WTC11 (cell line): ENCODE results near the gene CGB8. TPM values are rescaled to one million over a fixed set of nuclear protein-coding genes. Genes with fewer than 3 reads are reported as not detected.
A peak's percentile ranks its signal among the peaks of the same experiment; 100 is the strongest.

Experiments
- ATAC-seq: fragments of 200-7000 bp; cut with Tn5 transposase; 2 replicates; pipeline ENCODE4 v1.10.0; 2021; ENCODE audit warnings: mild to moderate bottlenecking, moderate library complexity
- CTCF ChIA-PET: fragments of 300-600 bp; sonication (Branson Sonifier 250); formaldehyde crosslinking; loops from one replicate; lab custom pipeline; 2021; ENCODE audit warnings: antibody characterized with exemption; lab: Charles Lee
- POLR2A ChIA-PET: fragments of 350-600 bp; sonication (Branson Sonifier 250); formaldehyde crosslinking; loops from one replicate; lab custom pipeline; 2021; ENCODE audit warnings: antibody characterized with exemption; lab: Charles Lee
- DNase-seq: peaks from one replicate; pipeline ENCODE4 v3.0.0; 2021; ENCODE audit warnings: low spot score
- H3K27ac Mint-ChIP-seq: 2 replicates; pipeline ENCODE4 v1.8.0; 2021; ENCODE audit warnings: mixed read lengths
- H3K27me3 Mint-ChIP-seq: 2 replicates; pipeline ENCODE4 v1.8.0; 2021; ENCODE audit warnings: low read depth, mild to moderate bottlenecking, moderate library complexity, mixed read lengths
- H3K36me3 Mint-ChIP-seq: 2 replicates; pipeline ENCODE4 v1.8.0; 2021; ENCODE audit warnings: mixed read lengths
- H3K4me1 Mint-ChIP-seq: 2 replicates; pipeline ENCODE4 v1.8.0; 2022; ENCODE audit warnings: mixed read lengths
- H3K4me3 Mint-ChIP-seq: 2 replicates; pipeline ENCODE4 v1.8.0; 2021; ENCODE audit warnings: mild to moderate bottlenecking, moderate library complexity, mixed read lengths
- H3K9me3 Mint-ChIP-seq: 2 replicates; pipeline ENCODE4 v1.8.0; 2021; ENCODE audit warnings: mixed read lengths
- EMX1 ChIP-seq: fragments of 250-450 bp; sonication (Bioruptor Pico); IDR thresholded peaks from 2 replicates; pipeline ENCODE4 v1.8.0; 2021; ENCODE audit warnings: mild to moderate bottlenecking
- FOXP1 ChIP-seq: sonication (generic); formaldehyde crosslinking; IDR thresholded peaks from 2 replicates; pipeline ENCODE4 v1.8.0; 2022; ENCODE audit warnings: missing genetic modification reagents, mild to moderate bottlenecking, moderate library complexity, borderline replicate concordance
- GRHL2 ChIP-seq: fragments of 250-450 bp; sonication (Bioruptor Pico); IDR thresholded peaks from 2 replicates; pipeline ENCODE4 v1.8.0; 2022; ENCODE audit warnings: mild to moderate bottlenecking, moderate library complexity; ENCODE audit not compliant: insufficient replicate concordance, severe bottlenecking
- JUN ChIP-seq: sonication (generic); formaldehyde crosslinking; IDR thresholded peaks from 2 replicates; pipeline ENCODE4 v1.8.0; 2023; ENCODE audit warnings: mild to moderate bottlenecking, missing genetic modification reagents
- NFYB ChIP-seq: sonication (generic); formaldehyde crosslinking; conservative IDR thresholded peaks from 2 replicates; pipeline ENCODE4 v1.8.0; 2022; ENCODE audit warnings: low read depth, missing genetic modification reagents
- NR1H2 ChIP-seq: sonication (generic); formaldehyde crosslinking; IDR thresholded peaks from 2 replicates; pipeline ENCODE4 v1.9.0; 2021; ENCODE audit warnings: mild to moderate bottlenecking, moderate library complexity, missing genetic modification reagents
- NR3C1 ChIP-seq: sonication (generic); formaldehyde crosslinking; conservative IDR thresholded peaks from 2 replicates; pipeline ENCODE4 v1.8.1; 2023; ENCODE audit warnings: low read depth, mild to moderate bottlenecking, missing genetic modification reagents
- SP1 ChIP-seq: sonication (generic); formaldehyde crosslinking; conservative IDR thresholded peaks from 2 replicates; pipeline ENCODE4 v1.8.1; 2022; ENCODE audit warnings: missing genetic modification reagents
- ZNF263 ChIP-seq: sonication (generic); formaldehyde crosslinking; IDR thresholded peaks from 2 replicates; pipeline ENCODE4 v1.8.1; 2022; ENCODE audit warnings: low read depth, mild to moderate bottlenecking, moderate library complexity, missing genetic modification reagents
- ZNF396 ChIP-seq: fragments of 250-450 bp; sonication (Bioruptor Pico); IDR thresholded peaks from 2 replicates; pipeline ENCODE4 v1.8.0; 2021; ENCODE audit warnings: mild to moderate bottlenecking, moderate library complexity, borderline replicate concordance
- ZNF416 ChIP-seq: fragments of 250-450 bp; sonication (Bioruptor Pico); IDR thresholded peaks from 2 replicates; pipeline ENCODE4 v1.9.0; 2021; ENCODE audit warnings: mild to moderate bottlenecking, inconsistent platforms
- ZNF423 ChIP-seq: fragments of 250-450 bp; sonication (Bioruptor Pico); IDR thresholded peaks from 2 replicates; pipeline ENCODE4 v2.1.2; 2022; ENCODE audit warnings: mild to moderate bottlenecking, moderate library complexity
- total RNA-seq: library from RNA; stranded (reverse); gene quantifications from 3 replicates; pipeline ENCODE4 v1.2.3, GENCODE V29; 2021
- TF ChIP-seq, protein P1 (sequence below): fragments of 250-450 bp; sonication (Bioruptor Pico); IDR thresholded peaks from 2 replicates; pipeline ENCODE4 v1.8.0; 2021; ENCODE audit warnings: mild to moderate bottlenecking
- TF ChIP-seq, protein P2 (sequence below): sonication (generic); formaldehyde crosslinking; IDR thresholded peaks from 2 replicates; pipeline ENCODE4 v1.8.0; 2022; ENCODE audit warnings: mild to moderate bottlenecking, missing genetic modification reagents
- TF ChIP-seq, protein P3 (sequence below): fragments of 200-600 bp; IDR thresholded peaks from 2 replicates; pipeline ENCODE4 v1.8.0; 2022; ENCODE audit warnings: antibody characterized with exemption
- TF ChIP-seq, protein P4 (sequence below): sonication (generic); formaldehyde crosslinking; IDR thresholded peaks from 2 replicates; pipeline ENCODE4 v1.8.0; 2023; ENCODE audit warnings: missing genetic modification reagents, mild to moderate bottlenecking, borderline replicate concordance
- TF ChIP-seq, protein P5 (sequence below): sonication (generic); formaldehyde crosslinking; conservative IDR thresholded peaks from 2 replicates; pipeline ENCODE4 v1.8.1; 2023; ENCODE audit warnings: mild to moderate bottlenecking, low read depth, missing genetic modification reagents, moderate library complexity
- TF ChIP-seq, protein P6 (sequence below): sonication (generic); formaldehyde crosslinking; IDR thresholded peaks from 2 replicates; pipeline ENCODE4 v1.8.1; 2022; ENCODE audit warnings: low read depth, missing genetic modification reagents, borderline replicate concordance

The CGB8 gene
- total RNA-seq, 1 experiment from 2014 or later, result 0.31 TPM

DNA sequence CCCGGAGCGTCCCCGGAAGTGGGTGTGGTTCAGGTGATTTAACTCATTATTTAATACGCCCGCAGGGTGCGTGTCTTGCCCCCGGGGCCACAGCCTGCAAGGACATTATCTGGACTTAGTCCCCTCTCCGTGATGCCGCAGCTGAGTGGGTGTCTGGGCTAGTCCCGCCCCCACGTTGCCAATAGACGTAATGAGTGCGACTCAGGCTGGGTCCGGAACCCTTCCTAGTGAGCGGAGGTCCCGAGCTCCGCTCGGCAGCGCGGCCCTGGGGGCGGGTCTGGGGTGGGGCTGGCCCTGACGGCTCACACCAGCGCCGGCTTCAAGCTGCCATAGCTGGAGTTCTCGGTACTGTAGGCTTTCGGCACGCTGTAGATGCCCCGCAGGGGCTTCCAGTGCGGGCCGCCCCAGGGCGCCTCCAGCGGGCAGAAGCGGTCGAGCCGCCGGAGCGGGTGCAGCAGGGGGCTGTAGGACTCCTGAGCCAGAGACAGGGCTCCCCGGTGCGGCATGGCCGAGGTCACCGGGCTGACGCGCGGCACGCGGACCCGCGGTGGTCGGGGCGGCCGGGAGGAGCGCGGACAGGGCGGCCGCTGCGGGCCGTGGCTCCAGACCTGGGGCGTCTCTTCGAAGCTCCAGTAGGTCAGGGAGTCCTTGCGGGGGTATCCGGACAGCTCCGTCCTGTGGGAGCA lies 31.1 kb downstream of the CGB8 start:
- H3K27me3 Mint-ChIP-seq, result peaks cover 45% of the 10 kb centered on the region
- H3K36me3 Mint-ChIP-seq, result peaks cover 20% of the 10 kb centered on the region
- peak; percentile 66 for DNase-seq
- peak; percentile 70 for TF ChIP-seq SP1 (CRISPR knock-in tag)
- TF ChIP-seq, protein P1, sequence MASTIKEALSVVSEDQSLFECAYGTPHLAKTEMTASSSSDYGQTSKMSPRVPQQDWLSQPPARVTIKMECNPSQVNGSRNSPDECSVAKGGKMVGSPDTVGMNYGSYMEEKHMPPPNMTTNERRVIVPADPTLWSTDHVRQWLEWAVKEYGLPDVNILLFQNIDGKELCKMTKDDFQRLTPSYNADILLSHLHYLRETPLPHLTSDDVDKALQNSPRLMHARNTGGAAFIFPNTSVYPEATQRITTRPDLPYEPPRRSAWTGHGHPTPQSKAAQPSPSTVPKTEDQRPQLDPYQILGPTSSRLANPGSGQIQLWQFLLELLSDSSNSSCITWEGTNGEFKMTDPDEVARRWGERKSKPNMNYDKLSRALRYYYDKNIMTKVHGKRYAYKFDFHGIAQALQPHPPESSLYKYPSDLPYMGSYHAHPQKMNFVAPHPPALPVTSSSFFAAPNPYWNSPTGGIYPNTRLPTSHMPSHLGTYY (CRISPR knock-in tag), result 0 out of 2 replicates have a peak, but pooled peaks have one; percentile 37
- TF ChIP-seq ZNF416 (CRISPR knock-in tag), result 0 out of 2 replicates have a peak, but pooled peaks have one; percentile 29
- peak; percentile 74 for TF ChIP-seq FOXP1
- no peak for TF ChIP-seq ZNF396 (CRISPR knock-in tag)
- peak; percentile 57; the same call in 1 of the 2 replicates for TF ChIP-seq EMX1
- TF ChIP-seq NR1H2 (CRISPR knock-in tag), result no peak
- TF ChIP-seq, protein P2, sequence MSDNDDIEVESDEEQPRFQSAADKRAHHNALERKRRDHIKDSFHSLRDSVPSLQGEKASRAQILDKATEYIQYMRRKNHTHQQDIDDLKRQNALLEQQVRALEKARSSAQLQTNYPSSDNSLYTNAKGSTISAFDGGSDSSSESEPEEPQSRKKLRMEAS (CRISPR knock-in tag), result peak; percentile 68; the same call in 1 of the 2 replicates
- TF ChIP-seq ZNF423, result peak; percentile 93
- TF ChIP-seq, protein P3, sequence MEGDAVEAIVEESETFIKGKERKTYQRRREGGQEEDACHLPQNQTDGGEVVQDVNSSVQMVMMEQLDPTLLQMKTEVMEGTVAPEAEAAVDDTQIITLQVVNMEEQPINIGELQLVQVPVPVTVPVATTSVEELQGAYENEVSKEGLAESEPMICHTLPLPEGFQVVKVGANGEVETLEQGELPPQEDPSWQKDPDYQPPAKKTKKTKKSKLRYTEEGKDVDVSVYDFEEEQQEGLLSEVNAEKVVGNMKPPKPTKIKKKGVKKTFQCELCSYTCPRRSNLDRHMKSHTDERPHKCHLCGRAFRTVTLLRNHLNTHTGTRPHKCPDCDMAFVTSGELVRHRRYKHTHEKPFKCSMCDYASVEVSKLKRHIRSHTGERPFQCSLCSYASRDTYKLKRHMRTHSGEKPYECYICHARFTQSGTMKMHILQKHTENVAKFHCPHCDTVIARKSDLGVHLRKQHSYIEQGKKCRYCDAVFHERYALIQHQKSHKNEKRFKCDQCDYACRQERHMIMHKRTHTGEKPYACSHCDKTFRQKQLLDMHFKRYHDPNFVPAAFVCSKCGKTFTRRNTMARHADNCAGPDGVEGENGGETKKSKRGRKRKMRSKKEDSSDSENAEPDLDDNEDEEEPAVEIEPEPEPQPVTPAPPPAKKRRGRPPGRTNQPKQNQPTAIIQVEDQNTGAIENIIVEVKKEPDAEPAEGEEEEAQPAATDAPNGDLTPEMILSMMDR, result no peak
- TF ChIP-seq, protein P4, sequence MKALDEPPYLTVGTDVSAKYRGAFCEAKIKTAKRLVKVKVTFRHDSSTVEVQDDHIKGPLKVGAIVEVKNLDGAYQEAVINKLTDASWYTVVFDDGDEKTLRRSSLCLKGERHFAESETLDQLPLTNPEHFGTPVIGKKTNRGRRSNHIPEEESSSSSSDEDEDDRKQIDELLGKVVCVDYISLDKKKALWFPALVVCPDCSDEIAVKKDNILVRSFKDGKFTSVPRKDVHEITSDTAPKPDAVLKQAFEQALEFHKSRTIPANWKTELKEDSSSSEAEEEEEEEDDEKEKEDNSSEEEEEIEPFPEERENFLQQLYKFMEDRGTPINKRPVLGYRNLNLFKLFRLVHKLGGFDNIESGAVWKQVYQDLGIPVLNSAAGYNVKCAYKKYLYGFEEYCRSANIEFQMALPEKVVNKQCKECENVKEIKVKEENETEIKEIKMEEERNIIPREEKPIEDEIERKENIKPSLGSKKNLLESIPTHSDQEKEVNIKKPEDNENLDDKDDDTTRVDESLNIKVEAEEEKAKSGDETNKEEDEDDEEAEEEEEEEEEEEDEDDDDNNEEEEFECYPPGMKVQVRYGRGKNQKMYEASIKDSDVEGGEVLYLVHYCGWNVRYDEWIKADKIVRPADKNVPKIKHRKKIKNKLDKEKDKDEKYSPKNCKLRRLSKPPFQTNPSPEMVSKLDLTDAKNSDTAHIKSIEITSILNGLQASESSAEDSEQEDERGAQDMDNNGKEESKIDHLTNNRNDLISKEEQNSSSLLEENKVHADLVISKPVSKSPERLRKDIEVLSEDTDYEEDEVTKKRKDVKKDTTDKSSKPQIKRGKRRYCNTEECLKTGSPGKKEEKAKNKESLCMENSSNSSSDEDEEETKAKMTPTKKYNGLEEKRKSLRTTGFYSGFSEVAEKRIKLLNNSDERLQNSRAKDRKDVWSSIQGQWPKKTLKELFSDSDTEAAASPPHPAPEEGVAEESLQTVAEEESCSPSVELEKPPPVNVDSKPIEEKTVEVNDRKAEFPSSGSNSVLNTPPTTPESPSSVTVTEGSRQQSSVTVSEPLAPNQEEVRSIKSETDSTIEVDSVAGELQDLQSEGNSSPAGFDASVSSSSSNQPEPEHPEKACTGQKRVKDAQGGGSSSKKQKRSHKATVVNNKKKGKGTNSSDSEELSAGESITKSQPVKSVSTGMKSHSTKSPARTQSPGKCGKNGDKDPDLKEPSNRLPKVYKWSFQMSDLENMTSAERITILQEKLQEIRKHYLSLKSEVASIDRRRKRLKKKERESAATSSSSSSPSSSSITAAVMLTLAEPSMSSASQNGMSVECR (CRISPR knock-in tag), result 0 out of 2 replicates have a peak, but pooled peaks have one; percentile 19
- CTCF ChIA-PET, result interaction anchor here (0.6 to 6.5 kb wide), 15 partner anchors 9 to 181 kb away, joined by 3 to 78 read pairs (median 6); partner anchors contain the start of genes CGB2, CGB7, GYS1 and RUVBL2
- POLR2A ChIA-PET, result interaction anchor here (0.7 to 1.7 kb wide), 2 partner anchors 25 to 40 kb away, joined by 3 to 6 read pairs; partner anchors contain the start of genes CGB7, GYS1 and RUVBL2
- no peak overlapping the region for H3K27ac Mint-ChIP-seq
- ATAC-seq, result peak; percentile 71
- H3K9me3 Mint-ChIP-seq, result no peaks in the 10 kb centered on the region
- peaks cover 23% of the 10 kb centered on the region for H3K4me1 Mint-ChIP-seq
- peak overlapping the region; percentile 73 for H3K4me3 Mint-ChIP-seq

DNA sequence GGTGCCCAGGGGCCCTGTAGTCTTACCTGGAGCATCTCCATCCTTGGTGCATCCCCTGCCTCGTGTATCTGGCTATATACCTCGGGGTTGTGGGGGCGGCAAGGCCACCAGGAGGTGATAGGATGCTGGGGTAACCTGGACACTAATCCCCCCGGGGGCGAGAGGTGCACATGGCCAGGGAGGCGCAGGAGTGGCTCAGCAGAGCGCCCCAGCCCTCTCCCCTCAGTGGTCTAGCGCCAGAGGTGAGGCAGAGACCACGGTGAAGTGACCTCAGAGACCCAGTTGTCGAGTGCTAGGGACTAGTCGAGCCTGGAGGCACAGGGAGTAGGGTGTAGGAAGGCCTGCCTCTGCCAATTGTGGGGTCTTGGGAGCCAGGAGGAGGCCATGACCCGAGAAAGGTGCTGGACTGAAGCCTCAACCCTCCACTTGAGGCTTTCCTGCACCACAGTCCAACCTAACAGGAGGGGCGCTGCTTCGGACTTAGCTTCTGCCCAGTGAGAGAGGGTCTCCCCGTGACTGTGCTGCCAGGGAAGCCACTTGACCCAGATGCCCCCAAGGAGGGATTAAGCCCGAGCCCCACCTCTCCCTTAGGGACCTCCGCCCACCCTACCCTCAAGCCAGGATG lies 31.8 kb downstream of the CGB8 start, which contains the start of gene LHB:
Gene LHB (minus strand): TSS at position 51 of the 625 bp plus-strand sequence. CDS start 10 bp downstream, at position 41.
- Mint-ChIP-seq H3K27me3 (peaks cover 39% of the 10 kb centered on the region), H3K4me1 (peaks cover 23% of the 10 kb centered on the region), H3K4me3 (peak within 1 kb of the TSS; percentile 73), H3K27ac (no peak within 1 kb of the TSS), H3K9me3 (no peaks in the 10 kb centered on the region), H3K36me3 (peaks cover 20% of the 10 kb centered on the region)
- ChIA-PET CTCF (interaction anchor here (0.6 to 6.5 kb wide), 12 partner anchors 8 to 182 kb away, joined by 3 to 78 read pairs (median 8); partner anchors contain the start of genes CGB7, GYS1 and RUVBL2), POLR2A (interaction anchor here (0.7 kb wide), 1 partner anchor 40 kb away, joined by 3 read pairs; the partner anchor contains the start of gene CGB7)
- ATAC-seq (no peak), DNase-seq (no peak)
- TF ChIP-seq ZNF263, result no peak
- no peak for TF ChIP-seq NR3C1 (CRISPR knock-in tag)
- TF ChIP-seq GRHL2 (CRISPR knock-in tag), result no peak
- TF ChIP-seq NFYB, result no peak
- no peak for TF ChIP-seq JUN (CRISPR knock-in tag)
- TF ChIP-seq, protein P5, sequence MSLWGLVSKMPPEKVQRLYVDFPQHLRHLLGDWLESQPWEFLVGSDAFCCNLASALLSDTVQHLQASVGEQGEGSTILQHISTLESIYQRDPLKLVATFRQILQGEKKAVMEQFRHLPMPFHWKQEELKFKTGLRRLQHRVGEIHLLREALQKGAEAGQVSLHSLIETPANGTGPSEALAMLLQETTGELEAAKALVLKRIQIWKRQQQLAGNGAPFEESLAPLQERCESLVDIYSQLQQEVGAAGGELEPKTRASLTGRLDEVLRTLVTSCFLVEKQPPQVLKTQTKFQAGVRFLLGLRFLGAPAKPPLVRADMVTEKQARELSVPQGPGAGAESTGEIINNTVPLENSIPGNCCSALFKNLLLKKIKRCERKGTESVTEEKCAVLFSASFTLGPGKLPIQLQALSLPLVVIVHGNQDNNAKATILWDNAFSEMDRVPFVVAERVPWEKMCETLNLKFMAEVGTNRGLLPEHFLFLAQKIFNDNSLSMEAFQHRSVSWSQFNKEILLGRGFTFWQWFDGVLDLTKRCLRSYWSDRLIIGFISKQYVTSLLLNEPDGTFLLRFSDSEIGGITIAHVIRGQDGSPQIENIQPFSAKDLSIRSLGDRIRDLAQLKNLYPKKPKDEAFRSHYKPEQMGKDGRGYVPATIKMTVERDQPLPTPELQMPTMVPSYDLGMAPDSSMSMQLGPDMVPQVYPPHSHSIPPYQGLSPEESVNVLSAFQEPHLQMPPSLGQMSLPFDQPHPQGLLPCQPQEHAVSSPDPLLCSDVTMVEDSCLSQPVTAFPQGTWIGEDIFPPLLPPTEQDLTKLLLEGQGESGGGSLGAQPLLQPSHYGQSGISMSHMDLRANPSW (CRISPR knock-in tag), result no peak
- TF ChIP-seq, protein P6, sequence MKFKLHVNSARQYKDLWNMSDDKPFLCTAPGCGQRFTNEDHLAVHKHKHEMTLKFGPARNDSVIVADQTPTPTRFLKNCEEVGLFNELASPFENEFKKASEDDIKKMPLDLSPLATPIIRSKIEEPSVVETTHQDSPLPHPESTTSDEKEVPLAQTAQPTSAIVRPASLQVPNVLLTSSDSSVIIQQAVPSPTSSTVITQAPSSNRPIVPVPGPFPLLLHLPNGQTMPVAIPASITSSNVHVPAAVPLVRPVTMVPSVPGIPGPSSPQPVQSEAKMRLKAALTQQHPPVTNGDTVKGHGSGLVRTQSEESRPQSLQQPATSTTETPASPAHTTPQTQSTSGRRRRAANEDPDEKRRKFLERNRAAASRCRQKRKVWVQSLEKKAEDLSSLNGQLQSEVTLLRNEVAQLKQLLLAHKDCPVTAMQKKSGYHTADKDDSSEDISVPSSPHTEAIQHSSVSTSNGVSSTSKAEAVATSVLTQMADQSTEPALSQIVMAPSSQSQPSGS (CRISPR knock-in tag), result no peak
